GM21447 (cell line): ENCODE measurements around the gene DCAF10.
"Not testable (repeated sequence)": the region's sequence is repeated elsewhere in the genome, so short reads cannot be mapped to it uniquely, and the experiment has no call there.

ENCODE experiments used
- ATAC-seq: cut with Tn5 transposase; IDR thresholded peaks from one replicate; pipeline ENCODE4 v1.9.1; 2021; ENCODE audit not compliant: unreplicated experiment

Gene DCAF10

DNA sequence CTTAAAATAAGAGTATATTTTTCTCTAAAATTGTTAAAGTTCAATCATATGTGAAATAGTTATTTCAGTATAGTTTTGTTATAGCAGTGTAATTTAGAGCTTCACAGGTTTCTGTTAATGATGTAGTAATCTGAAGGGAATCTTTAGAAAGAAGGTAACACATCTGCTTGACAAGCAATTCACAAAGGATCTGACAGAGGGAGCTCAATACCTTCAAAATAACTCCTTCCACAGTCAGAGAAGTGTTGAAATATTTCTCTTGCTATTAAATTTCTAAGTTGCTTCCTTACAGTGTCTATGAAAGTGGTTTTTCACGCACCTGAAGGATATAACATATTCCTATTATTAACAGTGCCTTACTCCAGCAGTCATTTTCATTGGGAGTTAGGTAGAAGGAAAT is 58.4 kb downstream of the DCAF10 start:
- no peak for ATAC-seq

DNA sequence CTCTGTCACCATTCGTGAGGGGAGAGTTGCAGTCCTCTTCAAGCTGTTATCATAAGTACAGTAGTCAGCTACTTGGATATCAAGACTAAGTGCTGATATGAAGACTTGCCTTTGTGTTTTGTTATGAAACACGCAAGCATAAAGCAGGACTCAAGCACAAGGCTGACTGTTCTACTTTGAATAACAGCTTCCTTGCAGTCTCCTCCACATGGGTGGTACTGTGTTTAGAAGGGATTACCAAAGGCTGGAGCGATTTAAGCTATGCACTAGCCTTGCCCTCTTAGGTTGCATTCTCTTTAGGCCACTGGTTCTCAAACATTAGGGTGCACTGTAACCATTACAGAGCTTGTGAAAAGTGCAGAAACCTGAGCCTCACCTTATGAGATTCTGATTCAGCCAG is 61.9 kb downstream of the DCAF10 start:
- no peak for ATAC-seq

DNA sequence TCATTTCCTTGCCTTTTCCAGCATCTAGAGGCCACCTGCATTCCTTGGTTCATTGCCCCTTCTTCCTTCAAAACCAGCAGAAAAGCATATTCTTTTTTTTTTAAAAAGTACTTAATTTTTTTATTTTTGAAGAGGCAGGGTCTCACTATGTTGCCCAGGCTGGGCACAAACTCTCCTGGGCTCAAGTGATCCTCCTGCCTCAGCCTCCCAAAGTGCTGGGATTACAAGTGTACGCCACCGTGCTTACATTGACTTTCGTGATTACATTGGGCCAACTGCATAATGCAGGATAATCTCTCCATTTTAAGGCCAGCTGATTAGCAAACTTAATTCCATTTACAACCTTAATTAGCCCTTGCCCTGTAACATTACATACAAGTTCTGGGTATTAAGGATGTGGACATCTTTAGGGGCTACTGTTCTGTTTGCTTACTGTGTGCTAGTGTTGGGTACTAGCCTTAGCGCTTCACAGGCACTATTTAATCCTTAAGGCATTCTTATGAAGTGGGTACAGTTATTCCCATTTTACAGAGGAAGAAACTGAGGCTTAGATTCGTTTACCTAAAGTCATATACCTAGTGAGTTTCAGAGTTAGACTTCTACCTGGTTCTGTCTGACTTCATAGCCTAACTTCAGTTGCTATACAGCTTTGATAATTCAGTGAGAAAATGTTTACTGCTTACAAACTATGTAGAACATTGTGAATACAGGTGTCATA is 69.6 kb downstream of the DCAF10 start:
- no peak for ATAC-seq

DNA sequence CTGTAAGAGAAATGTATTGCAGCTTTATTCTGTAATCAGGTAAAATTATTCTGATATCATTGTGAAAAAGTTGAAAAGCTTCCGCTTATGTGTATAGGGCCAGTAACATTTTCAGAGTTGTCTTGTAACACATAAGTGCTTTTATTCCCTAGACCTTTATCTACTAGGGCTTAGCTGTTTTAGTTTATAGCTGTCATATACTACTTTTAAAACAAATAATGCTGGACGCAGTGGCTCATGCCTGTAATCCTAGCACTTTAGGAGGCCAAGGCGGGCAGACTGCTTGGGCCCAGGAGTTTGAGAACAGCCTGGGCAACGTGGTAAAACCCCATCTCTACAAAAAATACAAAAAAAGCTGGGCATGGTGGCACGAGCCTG is 70.2 kb downstream of the DCAF10 start:
- no peak for ATAC-seq

DNA sequence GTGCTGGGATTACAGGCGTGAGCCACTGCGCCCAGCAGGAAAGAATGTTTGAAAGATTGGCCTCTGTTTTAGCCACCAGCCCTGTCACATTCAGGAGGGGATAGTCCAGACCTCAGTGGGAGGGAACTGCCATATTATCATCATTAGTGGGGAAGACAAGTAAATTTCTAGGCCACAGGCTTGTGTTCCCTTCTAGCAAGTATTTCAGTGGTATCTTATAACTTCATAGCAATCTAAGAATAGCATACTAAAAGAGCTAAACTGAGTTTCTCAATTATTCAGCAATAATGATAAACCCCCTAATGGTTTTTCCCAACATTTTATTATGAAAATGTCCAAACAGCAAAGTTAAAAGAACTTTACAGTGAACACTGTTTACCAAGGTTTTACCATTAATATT is 73.4 kb downstream of the DCAF10 start:
- no peak for ATAC-seq

DNA sequence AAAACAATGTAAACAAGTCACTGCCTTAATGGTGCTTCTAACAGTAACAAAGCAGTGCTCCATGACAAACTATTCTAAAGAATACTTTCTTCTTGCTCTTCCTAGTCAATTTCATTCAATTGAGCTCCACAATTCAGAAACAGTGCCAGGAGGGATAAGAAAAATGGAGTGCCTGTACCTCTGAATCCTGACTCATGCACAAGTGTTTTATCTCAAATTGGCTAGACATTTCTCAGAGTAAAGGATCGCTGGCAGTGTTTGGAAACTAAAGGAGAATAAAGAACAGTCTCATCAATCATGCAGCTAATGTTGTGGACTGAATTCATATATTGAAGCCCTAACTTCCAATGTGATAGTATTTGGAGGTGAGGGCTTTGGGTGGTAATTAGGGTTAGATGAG is 75.8 kb downstream of the DCAF10 start:
- no peak for ATAC-seq

DNA sequence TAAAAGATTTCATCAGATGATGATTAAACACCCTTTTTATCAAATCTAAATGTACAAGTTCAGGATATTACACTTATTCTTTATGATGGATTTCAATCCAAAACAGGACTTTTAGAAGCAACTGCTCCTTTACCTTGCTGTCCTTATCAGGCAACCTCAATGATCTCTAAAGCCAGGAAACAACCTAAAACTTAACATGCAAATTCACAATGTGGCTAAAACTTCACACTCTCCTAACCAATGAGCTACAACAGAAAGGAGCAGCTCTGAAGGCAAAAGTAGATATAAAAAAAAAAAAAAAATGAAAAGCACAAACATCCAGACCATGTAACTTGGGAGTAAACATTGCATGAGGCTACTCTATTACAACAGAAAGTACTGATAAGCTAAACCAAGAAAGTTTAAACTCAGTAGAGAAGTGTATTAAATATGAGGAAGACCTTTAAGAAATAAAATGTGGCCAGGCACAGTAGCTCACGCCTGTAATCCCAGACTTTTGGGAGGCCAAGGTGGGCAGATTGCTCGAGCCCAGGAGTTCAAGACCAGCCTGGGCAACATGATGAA is 80.4 kb downstream of the DCAF10 start:
- no peak for ATAC-seq

DNA sequence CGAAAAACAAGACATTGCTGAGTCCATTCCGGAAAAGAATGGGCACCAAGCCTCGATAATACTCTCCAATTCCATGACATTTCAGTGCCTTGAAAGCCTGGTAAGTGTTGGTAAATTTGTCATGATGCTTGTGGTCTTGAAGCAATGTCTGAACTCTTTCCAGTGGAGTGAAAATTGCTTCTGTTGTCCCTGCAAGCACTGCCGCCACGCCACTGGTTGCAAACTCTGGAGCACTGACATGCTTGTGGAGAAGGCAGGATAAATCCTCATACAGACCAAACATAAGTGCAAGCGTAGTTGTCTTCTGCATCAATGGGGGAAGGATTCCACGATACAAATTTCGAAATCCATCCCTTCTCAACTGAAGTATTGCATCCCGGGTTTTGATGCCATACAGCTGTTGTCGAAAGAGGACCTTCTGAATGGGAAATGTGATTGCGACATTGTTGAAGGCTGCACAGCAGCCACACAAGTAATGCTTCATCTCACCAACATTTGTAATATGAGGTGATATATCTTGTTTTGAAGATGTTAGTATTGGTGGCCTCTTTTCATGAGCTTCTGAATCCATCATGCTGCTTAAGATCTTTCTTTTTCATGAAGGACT is 87.5 kb downstream of the DCAF10 start:
- ATAC-seq: not testable (repeated sequence)

DNA sequence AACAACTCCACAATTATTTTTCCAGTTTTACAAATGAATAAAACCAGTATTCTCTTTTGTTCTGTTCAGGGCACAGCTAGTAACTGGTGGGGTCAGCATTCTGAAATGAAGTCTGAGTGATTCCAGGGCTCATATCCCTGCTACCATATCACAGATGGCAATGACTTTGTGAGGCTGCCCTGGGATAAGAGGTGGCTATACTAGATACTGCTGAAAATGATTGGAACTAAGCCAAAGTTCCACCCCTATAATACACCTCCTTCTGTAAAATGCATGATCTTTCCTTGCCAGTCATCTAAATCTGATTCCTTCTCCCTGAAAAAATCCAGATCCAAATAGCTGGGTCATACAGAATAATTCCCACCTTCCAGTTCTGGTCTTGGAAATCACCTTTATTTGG is 88.9 kb downstream of the DCAF10 start:
- no peak for ATAC-seq

DNA sequence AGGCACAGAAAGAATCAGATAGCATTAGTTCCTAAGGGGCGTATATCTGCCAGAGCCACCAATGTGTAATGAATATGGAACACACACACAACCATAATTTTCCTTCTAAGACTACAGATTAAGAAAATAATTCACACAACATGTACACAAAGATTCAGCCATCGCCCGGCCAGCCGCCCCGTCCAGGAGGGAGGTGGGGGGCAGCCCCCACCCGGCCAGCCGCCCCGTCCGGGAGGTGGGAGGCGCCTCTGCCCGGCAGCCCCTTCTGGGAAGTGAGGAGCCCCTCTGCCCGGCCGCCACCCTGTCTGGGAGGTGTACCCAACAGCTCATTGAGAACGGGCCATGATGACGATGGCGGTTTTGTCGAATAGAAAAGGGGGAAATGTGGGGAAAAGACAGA is 90.4 kb downstream of the DCAF10 start:
- not testable (repeated sequence) for ATAC-seq

DNA sequence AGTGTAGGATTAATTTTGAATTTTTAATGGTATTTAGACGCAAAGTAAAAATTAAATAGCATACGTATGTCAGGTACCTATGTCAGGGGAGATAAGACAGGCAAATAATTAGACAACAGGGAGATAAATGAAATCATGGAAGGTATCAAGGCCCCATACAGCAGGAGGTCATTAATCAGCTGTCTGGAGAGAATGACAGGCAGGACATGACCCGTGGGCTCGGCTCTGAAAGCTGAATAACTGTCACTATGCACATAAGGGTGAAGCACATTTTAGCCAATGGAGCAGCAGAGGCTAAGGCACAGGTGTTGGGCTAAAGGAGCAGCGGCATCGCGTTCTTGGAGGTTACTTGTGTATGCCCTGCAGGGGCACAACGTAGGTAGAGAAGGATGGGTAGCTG is 91.5 kb downstream of the DCAF10 start:
- no peak for ATAC-seq

DNA sequence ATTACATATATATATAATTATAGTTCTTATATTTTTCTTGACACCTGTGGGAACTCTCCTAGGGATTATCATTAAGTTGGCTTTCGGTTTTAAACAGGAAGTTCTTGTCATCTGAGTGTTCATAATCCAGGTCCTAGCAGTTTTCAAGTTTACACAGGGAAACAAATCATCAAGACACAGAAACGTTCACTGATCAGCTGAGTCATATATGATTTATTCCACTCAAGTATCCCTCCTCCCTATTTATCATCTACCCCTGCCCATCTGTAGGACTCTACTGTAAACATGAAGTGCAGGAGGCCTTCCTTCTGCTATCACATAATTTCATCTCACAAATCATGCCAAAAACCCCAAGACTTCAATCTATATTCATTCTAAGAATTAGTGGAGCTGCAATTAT is 97.1 kb downstream of the DCAF10 start:
- ATAC-seq: no peak

DNA sequence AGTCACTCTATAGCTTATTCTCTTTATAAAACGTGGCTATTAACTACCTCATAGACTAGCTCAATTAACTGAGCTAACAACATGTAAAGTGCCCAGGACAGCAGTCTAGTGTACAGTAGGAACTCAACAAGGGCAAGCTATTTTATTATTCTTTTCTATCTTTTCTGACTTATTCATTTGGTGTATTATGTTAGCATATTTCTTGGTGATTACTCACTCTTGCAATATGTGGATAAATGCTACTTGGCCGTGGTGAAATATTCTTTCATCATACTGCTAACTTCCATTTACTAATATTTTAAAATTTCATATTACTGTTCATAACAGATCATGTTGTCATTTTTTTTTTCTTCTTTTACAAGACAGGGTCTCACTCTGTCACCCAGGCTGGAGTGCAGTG is 98.4 kb downstream of the DCAF10 start:
- no peak for ATAC-seq

DNA sequence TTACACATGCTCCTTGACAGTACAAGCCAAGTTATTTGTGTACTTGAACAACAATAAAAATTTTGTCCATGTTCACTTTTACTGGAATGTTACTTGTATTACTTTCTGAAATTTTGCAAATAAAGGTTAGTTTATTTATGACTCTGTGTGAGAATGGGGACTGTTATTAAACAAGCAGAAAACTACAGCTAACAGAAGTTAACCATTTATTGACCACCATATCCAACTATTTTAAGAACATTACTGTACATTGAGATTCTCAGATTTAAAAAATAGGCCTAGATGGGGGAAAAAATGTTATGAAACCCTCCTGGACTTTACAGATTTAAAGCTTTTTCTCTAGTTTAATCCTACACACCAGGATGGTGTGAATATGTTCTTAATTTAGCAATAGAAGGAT is 101.5 kb downstream of the DCAF10 start:
- ATAC-seq: no peak

DNA sequence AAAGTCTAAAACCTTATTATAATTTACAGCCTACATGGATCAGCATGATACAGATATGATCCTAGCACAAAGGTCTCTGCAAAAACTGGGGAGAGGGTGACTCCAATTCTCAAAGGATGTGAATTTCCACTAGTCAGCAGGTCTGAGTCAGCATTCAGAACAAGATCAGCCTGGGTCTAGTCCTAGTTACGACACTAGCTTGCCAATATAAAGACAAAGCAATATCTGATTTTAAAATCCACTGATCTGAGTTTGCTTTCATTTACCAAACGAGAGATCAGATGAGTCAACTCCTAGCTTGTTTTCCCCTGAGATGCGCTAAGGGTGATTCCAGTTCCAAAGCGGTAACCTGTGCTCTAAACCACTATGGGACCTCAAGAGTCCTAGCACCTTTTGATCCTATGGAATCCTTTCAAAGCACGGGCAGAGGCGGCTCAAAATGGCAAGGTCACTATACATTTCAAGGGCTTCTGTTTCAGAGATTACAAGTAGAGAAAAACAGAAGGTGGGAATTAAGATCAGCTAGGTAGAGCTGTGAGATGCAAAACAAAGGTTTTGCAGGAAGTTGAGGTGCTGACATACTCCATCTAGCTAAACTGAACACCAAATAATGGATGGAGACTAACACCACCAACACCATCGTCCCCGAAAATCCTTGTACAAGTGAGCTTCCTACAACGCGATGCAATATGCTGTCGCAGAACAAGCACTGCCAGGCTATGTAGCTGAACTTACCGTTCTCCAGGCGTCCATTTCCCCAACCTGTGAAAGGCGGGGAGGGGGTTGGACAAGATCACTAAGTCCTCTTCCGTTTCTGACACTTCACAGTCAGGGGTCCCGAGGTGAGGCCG is 102.4 kb downstream of the DCAF10 start:
- ATAC-seq: peak; percentile 12

DNA sequence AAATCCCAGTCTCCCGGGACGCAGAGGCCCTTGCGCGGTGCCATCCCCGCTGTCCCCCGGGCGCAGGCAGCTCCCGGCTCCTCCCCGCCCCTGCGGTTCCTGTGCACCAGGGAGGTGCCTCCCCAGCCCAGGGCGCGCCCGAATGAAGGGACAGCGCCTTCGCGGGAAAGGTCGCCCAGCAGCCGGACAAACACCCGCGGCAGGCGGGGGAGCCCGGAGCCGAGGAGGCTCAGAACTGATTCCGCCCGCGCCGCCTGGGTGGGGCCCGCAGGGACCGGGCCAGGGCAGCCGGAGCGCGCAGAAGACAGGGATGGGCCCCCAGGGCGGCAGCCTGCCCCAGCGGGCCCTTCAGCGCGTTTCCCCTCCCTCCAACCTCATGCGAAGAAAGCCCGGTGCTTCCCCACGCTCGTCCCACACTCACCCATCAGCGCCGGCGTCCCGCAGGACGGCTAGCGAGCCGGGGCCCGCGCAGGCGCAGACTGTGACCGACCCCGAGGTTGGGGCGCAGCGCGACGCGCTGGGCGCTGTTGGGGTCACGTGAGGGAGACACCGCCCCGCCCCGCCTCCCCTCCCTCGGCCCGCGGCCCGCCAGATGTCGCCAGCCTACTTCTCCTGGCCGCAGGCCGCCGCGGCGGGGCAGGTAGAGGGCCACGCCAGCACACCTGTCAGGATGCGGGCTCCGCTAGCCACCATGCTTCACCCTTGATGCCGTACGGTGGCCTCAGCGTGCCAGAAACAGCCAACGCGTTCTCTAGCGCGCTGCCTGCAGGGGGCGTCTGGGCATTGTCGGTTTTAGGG is 103.2 kb downstream of the DCAF10 start, which contains the start of gene SLC25A51:
Gene SLC25A51 (minus strand): TSS at position 481 of the 798 bp plus-strand sequence. CDS start 15,577 bp downstream, outside the sequence.
- ATAC-seq: peak; percentile 78

DNA sequence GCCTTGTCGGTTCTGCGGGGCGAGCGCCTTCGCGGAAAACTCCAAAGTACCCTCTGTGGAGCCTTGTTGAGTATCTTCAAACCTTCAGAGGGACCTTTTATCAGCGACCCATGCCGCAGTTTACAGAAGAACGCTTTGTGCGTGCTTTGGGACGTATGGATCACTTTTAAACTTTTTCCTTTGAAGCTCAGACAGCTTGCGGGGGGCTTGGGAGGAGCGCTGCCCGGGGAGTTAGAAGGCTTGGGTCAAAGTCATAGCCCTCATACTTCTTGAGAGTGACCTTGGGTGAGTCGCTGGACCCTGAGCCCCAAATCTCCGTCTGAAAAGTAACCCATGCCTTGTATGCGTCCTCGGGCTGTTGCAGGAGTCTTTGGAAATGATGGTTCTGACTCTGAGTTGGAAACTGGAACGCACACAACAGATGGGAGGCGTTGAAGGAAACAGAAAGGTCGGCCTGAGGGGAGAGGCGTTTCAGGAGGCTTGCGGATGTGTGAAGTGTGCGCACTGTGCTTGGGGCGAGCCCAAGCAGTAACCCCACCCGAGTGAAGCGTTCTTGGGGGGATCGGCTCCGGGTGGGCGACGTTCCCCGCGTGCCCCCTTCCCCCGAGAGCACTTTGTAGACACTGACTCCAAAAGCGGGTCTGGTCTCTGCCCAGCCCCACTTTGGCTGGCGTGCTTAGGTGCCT is 104.0 kb downstream of the DCAF10 start:
- no peak for ATAC-seq

DNA sequence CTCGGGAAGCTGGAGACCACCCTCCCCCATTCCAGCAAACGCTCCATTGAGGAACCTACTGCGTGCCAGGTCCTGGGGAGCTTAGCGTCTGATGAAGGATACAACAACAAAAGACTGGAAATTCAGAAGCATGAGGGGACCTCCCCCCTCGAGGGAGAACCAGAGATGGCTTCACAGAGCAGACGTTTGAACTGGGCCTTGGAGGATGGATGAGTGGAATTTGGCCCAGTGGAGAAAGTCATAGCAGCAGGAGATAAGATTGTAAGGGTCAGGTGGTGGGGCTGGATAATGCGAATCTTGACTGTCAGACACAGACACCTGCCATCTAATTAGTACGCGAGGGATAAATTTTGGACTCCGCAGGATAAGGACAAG is 104.5 kb downstream of the DCAF10 start:
- ATAC-seq: no peak

DNA sequence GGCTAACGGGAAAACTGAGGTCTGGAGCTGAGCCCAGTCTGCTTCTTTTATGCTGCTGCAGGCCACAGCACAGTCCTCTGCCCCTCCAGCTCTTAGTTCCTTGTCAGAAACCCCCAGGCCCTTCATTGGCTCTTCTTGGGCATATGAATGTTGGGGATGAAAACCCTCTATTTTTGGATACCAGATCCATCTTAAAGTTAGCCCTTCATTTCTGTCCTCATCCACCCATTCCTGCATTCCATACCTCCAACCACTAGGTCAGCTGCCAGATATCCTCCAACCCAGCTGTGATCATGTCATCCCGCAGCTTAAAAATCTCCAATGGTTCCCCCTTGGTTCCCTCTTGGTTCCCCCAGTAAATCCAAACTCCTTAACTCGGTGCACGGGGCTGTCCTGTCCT is 105.2 kb downstream of the DCAF10 start:
- ATAC-seq: no peak
